Karpas-422 (cell line): Measurements from ENCODE around the gene CCDC57. TPM values are rescaled to one million over a fixed set of nuclear protein-coding genes. Genes with fewer than 3 reads are reported as not detected.

ENCODE experiments used
- DNase-seq: peaks from one replicate; pipeline ENCODE4 v3.0.0-alpha.2; 2015
- H2AFZ ChIP-seq: fragments of 200-600 bp; sonication (generic); 2 replicates; pipeline ENCODE4 v1.6.1; 2014; ENCODE audit warnings: antibody characterized with exemption, low read length, mixed read lengths
- H3K27ac ChIP-seq: fragments of 200-600 bp; sonication (generic); 2 replicates; pipeline ENCODE4 v1.5.1; 2014; ENCODE audit warnings: mild to moderate bottlenecking, low read length, moderate library complexity
- H3K27me3 ChIP-seq: fragments of 200-600 bp; sonication (generic); 2 replicates; pipeline ENCODE4 v1.6.1; 2014; ENCODE audit warnings: low read length, mixed read lengths
- H3K36me3 ChIP-seq: fragments of 200-600 bp; sonication (generic); 2 replicates; pipeline ENCODE4 v1.6.1; 2014; ENCODE audit warnings: low read length, mixed read lengths; ENCODE audit not compliant: insufficient read depth
- H3K4me1 ChIP-seq: fragments of 200-600 bp; sonication (generic); 2 replicates; pipeline ENCODE4 v1.6.1; 2014; ENCODE audit warnings: mild to moderate bottlenecking, low read length, mixed read lengths
- H3K4me2 ChIP-seq: fragments of 200-600 bp; sonication (generic); 2 replicates; pipeline ENCODE4 v1.6.1; 2014; ENCODE audit warnings: low read length, low read depth, mild to moderate bottlenecking; ENCODE audit not compliant: poor library complexity, severe bottlenecking
- H3K4me3 ChIP-seq: fragments of 200-600 bp; sonication (generic); 2 replicates; pipeline ENCODE4 v1.5.1; 2014; ENCODE audit warnings: mild to moderate bottlenecking, antibody characterized with exemption, low read length, mixed read lengths
- H3K79me2 ChIP-seq: fragments of 200-600 bp; sonication (generic); 2 replicates; pipeline ENCODE4 v1.6.1; 2014; ENCODE audit warnings: mild to moderate bottlenecking, low read length, mixed read lengths
- H3K9ac ChIP-seq: fragments of 200-600 bp; sonication (generic); 2 replicates; pipeline ENCODE4 v1.6.0; 2014; ENCODE audit warnings: low read length
- H3K9me2 ChIP-seq: fragments of 200-600 bp; sonication (generic), shearing (Covaris generic); replicated peaks from 2 replicates; pipeline ENCODE4 v1.6.0; 2014; ENCODE audit warnings: mild to moderate bottlenecking, low read length, moderate library complexity; ENCODE audit not compliant: insufficient read depth
- H3K9me3 ChIP-seq: fragments of 300-700, 200-600 bp; sonication (generic); 2 replicates; pipeline ENCODE4 v1.6.1; 2014; ENCODE audit warnings: low read length, mixed read lengths
- H4K20me1 ChIP-seq: fragments of 200-600 bp; sonication (generic); 2 replicates; pipeline ENCODE4 v1.6.1; 2014; ENCODE audit warnings: mild to moderate bottlenecking, antibody characterized with exemption, low read length, low read depth; ENCODE audit not compliant: insufficient read depth
- total RNA-seq: library from RNA; depleted of rRNA; stranded (reverse); fragments of >200 nt; shearing (Covaris generic); gene quantifications from 2 replicates; pipeline ENCODE4 v1.2.3, GENCODE V29; 2014; ENCODE audit warnings: low replicate concordance

Gene CCDC57
- total RNA-seq, 1 experiment from 2014 or later: 31.3 TPM

DNA sequence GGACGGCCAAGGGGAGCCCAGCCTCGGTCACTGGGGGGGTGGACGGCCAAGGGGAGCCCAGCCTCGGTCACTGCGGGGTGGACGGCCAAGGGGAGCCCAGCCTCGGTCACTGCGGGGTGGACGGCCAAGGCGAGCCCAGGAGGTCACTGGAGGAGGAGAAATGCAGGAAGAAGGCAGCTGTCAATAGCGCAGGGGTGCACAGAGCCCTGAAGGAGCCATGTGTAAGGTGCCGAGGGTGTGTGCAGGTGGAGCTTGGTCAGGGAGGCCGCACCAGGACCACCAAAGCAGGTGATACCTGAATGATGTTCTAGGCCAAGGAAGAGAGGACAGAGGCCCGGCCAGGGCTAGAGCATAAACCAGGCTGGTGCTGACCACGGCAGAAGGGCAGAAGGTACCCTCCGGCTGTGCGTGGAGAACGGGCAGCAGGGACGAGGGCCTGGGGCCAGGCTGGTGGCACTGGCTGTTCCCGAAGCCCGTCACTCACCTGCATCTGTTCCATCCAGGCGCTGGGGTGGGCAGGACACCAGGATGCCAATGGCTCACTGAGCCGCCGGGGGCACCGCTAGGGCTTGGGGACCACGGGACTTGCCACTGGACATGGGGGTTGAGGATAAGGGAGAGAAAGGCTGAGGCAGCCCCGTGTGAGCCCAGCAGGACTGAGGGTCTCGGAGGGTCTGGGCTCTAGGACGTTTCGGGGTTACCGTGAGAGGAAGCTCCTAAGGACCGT, 5.9 kb upstream of the CCDC57 start:
- peaks cover 1% of the 10 kb centered on the region for H3K4me1 ChIP-seq

DNA sequence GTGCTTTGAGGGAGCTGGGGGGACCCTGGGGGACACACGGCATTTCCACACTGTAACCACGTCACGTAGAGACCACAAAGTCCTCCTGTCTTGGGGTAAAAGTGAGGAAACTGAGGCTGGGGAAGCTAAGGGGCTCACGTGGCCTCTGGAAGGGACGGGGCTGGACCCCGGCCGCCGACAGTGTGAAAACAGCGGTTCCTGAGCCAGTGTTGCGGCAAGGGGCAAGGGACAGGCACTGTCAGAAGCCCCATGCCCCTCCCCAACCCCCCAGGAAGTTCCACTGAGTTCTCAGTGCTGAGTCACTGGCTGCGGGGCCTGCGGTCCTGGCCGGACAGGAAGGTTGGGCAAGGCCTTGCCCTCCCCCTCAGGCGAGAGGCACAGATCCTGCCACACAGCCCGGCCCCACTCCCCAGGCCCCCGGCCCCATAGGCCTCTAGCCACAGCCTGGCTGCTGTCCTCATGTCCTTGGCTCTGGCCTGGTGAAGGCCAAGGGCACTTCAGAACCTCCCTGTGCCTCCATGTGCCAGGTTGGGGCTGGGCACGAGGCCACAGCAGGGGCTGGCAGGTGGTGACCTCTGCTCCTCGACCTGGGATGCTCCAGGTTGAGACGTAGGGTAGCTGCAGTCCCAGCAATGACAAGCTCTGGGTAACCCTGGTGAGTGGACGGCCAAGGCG, 5.0 kb upstream of the CCDC57 start:
- Histone ChIP-seq H3K4me3 (no peak overlapping the region), H3K27me3 (no peaks in the 10 kb centered on the region), H3K4me1 (peaks cover 7% of the 10 kb centered on the region), H2AFZ (no peak overlapping the region), H3K9ac (no peak overlapping the region), H3K9me3 (no peaks in the 10 kb centered on the region), H3K4me2 (no peak overlapping the region), H4K20me1 (no peaks in the 10 kb centered on the region), H3K79me2 (no peaks in the 10 kb centered on the region), H3K27ac (no peak overlapping the region), H3K9me2 (no peaks in the 10 kb centered on the region), H3K36me3 (no peaks in the 10 kb centered on the region)
- no peak for DNase-seq

More for the DNA sequence above, 5.9 kb upstream of the CCDC57 start:
- Histone ChIP-seq H2AFZ (no peak overlapping the region), H3K9ac (no peak overlapping the region), H3K27ac (no peak overlapping the region), H3K9me2 (no peaks in the 10 kb centered on the region), H3K4me3 (no peak overlapping the region), H4K20me1 (no peaks in the 10 kb centered on the region), H3K27me3 (no peaks in the 10 kb centered on the region), H3K9me3 (no peaks in the 10 kb centered on the region), H3K4me2 (no peak overlapping the region), H3K79me2 (no peaks in the 10 kb centered on the region), H3K36me3 (no peaks in the 10 kb centered on the region)
- no peak for DNase-seq

DNA sequence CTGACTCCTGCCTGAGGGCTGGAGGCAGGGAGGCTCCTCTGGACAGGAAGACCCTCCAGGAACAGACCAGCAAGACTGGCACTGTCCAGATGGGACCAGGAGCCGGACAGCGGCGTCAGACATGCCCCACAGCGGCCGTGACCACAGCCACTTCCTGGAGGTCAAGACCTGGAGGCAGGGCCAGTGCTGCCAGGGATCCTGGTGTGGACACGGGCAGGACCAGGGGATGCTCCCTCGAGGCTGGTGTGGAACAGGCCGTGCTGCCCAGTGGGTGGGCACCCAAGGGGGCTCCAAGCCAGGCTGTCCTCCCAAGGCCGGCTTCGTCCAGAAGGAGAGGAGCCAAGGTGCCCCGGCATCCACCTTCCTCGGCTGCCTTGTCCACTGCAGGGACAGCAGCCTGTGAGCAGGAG, 4.5 kb upstream of the CCDC57 start:
- no peaks in the 10 kb centered on the region for H3K79me2 ChIP-seq
- H3K9me2 ChIP-seq: no peaks in the 10 kb centered on the region
- no peaks in the 10 kb centered on the region for H4K20me1 ChIP-seq
- no peak overlapping the region for H3K4me2 ChIP-seq
- no peaks in the 10 kb centered on the region for H3K27me3 ChIP-seq
- H3K4me1 ChIP-seq: peaks cover 7% of the 10 kb centered on the region
- H3K27ac ChIP-seq: no peak overlapping the region
- H3K4me3 ChIP-seq: no peak overlapping the region
- H2AFZ ChIP-seq: no peak overlapping the region
- no peaks in the 10 kb centered on the region for H3K36me3 ChIP-seq
- DNase-seq: no peak
- H3K9ac ChIP-seq: no peak overlapping the region
- no peaks in the 10 kb centered on the region for H3K9me3 ChIP-seq

DNA sequence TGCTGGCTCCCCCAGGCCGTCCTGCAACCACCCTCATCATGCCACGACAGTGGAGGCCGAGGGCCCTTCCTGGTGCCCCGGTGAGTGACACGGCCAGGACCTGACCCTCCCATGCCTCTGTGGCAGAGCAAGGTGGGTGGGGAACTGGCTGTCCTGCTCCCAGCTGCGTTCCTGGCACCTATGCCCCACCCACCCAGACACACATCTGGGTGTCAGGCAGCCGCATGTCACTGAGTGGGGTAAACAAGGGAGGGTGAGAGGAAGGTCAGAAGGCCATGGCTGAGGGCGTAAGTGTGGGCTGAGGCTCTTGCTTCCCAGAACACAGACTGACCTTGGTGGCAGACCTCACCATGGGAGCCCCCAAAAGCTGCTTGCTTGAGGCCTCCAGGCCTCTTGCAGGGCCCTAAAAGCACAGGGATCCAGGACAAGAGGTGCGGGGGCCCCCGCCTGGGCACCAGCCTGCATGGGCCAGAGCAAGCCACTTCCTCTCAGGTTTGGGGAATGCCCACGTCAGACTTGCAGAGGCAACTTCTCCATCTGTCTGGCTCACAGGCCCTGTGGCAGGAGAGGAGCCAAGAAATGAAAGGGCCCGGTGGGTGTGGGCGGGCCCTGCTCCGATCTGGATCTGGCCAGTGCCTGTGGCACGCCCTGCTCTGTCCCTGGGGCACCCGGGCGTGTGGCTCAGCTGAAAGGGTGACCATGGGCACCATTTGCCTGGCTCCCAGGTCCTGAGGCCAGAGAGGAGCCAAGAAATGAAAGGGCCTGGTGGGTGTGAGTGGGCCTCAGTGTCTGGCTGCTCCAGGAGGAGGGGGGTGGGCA, 3.9 kb upstream of the CCDC57 start:
- Histone ChIP-seq H3K36me3 (no peaks in the 10 kb centered on the region), H2AFZ (no peak overlapping the region), H3K4me1 (peaks cover 13% of the 10 kb centered on the region), H3K27me3 (no peaks in the 10 kb centered on the region), H3K79me2 (no peaks in the 10 kb centered on the region), H3K9me2 (no peaks in the 10 kb centered on the region), H3K27ac (no peak overlapping the region), H4K20me1 (no peaks in the 10 kb centered on the region), H3K9me3 (no peaks in the 10 kb centered on the region), H3K4me2 (no peak overlapping the region), H3K4me3 (no peak overlapping the region), H3K9ac (no peak overlapping the region)
- no peak for DNase-seq

DNA sequence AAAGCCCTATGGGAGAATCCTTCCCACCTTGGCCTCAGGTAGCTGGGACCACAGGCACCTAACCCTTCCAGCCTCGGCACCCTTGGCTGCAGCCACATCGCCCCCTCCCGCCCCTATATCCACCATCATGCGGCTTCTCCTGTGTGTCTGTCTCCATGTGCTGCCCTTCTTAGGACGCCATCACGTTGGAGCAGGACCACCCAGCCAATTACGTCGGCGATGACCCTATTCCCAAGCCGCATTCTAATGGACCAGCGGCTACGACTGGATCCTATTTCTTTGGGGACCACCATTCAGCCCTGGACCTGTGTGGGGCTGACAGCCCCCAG, 3.3 kb upstream of the CCDC57 start:
- H3K4me1 ChIP-seq: peaks cover 15% of the 10 kb centered on the region
- no peaks in the 10 kb centered on the region for H4K20me1 ChIP-seq
- no peak overlapping the region for H3K4me3 ChIP-seq
- H3K36me3 ChIP-seq: no peaks in the 10 kb centered on the region
- no peaks in the 10 kb centered on the region for H3K27me3 ChIP-seq
- no peak for DNase-seq
- H3K4me2 ChIP-seq: no peak overlapping the region
- no peak overlapping the region for H2AFZ ChIP-seq
- no peak overlapping the region for H3K27ac ChIP-seq
- H3K79me2 ChIP-seq: no peaks in the 10 kb centered on the region
- H3K9me3 ChIP-seq: no peaks in the 10 kb centered on the region
- no peaks in the 10 kb centered on the region for H3K9me2 ChIP-seq
- H3K9ac ChIP-seq: no peak overlapping the region

DNA sequence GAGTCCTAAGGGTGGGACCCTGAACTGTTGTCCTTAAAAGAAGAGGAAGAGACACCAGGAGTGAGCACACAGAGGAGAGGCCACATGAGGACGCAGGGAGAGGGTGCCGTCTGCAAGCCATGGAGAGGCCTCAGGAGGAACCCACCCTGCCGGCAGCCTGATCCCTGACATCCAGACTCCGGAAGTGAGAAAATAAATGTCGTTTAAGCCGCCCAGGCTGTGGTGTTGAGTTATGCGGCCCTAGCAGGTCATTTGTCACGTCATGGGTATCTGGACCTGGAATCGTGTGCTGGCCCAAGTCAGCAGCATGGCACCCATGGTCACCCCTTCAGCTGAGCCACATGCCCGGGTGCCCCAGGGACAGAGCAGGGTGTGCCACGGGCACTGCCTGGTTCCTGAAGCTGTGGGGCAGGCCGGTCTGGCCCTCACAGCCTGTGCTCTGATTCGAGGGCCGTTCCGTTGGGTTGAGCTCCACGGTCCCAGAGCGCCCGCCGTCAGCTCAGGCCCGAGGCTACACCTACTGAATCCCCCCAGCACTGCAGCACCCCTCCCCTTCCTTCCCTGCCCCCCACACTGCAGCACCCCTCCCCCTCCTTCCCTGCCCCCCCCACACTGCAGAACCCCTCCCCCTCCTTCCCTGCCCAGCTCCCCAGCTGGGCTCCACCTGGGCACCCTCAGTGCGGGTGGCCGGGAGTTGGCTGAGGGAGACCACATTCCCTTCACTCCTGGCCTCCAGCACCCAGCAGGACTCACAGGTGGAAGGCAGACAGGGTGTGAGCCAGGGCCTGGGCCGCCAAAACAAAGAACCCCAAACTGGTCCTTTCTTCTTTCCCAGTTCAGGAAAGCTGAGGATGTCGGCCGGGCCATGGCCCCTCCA, 2.7 kb upstream of the CCDC57 start:
- DNase-seq: no peak
- Histone ChIP-seq H2AFZ (no peak overlapping the region), H3K27me3 (no peaks in the 10 kb centered on the region), H3K9me2 (no peaks in the 10 kb centered on the region), H3K36me3 (no peaks in the 10 kb centered on the region), H3K4me3 (no peak overlapping the region), H3K4me1 (peaks cover 15% of the 10 kb centered on the region), H3K9me3 (no peaks in the 10 kb centered on the region), H3K79me2 (no peaks in the 10 kb centered on the region), H3K4me2 (no peak overlapping the region), H3K27ac (no peak overlapping the region), H4K20me1 (no peaks in the 10 kb centered on the region), H3K9ac (no peak overlapping the region)

DNA sequence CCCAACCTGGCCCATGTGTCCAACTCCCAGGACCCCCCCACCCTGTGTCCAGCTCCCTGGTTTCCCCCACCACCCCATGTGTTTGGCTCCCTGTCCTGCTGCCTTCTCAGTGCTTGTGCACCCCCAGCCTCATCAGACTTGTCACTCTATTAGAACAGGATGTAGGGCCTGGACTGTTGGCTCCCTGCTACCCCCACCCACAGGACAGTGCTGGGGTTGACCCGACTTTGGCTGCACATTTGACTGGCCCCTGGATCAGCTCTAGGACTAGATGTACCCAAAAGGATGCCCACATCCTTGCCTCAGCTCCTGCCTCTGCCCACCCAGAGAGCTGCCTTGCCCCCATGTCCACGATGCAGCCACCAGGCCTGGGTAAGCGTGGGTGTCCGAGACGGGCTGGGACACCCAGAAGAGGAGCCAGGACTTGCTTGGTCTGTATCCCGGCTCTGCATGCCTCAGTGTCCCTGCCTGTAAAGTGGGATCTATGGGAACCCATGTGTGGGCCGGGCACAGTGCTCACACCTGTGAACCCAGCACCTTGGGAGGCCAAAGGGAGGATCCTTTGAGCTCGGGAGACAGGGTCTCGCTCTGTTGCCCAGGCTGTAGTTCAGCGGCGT, 1.5 kb upstream of the CCDC57 start:
- H3K27me3 ChIP-seq: no peaks in the 10 kb centered on the region
- no peak overlapping the region for H3K9ac ChIP-seq
- no peak overlapping the region for H2AFZ ChIP-seq
- H3K36me3 ChIP-seq: no peaks in the 10 kb centered on the region
- no peaks in the 10 kb centered on the region for H3K9me3 ChIP-seq
- no peak overlapping the region for H3K4me3 ChIP-seq
- H3K79me2 ChIP-seq: no peaks in the 10 kb centered on the region
- H3K9me2 ChIP-seq: no peaks in the 10 kb centered on the region
- H3K4me2 ChIP-seq: no peak overlapping the region
- no peaks in the 10 kb centered on the region for H4K20me1 ChIP-seq
- peaks cover 15% of the 10 kb centered on the region for H3K4me1 ChIP-seq
- no peak overlapping the region for H3K27ac ChIP-seq
- no peak for DNase-seq
